GM23338 (cell line): ENCODE results near the gene RRP9. TPM values are rescaled to one million over a fixed set of nuclear protein-coding genes. Genes with fewer than 3 reads are reported as not detected.

ENCODE experiments used
- ATAC-seq: fragments of 200-7000 bp; cut with Tn5 transposase; 3 replicates; pipeline ENCODE4 v1.9.1; 2020
- DNase-seq: peaks from one replicate; pipeline ENCODE4 v3.0.0-alpha.2; 2015; ENCODE audit warnings: low spot score
- H2AFZ ChIP-seq: fragments of 200-600 bp; sonication (generic); 2 replicates; pipeline ENCODE4 v1.8.0; 2016; ENCODE audit warnings: antibody characterized with exemption, mild to moderate bottlenecking, moderate library complexity
- H3F3A ChIP-seq: fragments of 200-600 bp; sonication (generic); replicated peaks from 2 replicates; pipeline ENCODE4 v1.8.0; 2017; ENCODE audit warnings: antibody characterized with exemption, mixed run types, low read depth
- H3K27ac ChIP-seq: fragments of 200-600 bp; sonication (generic); 2 replicates; pipeline ENCODE4 v1.6.1; 2016; ENCODE audit warnings: low read depth
- H3K27me3 ChIP-seq: fragments of 200-600 bp; sonication (generic); 2 replicates; pipeline ENCODE4 v1.8.0; 2016; ENCODE audit warnings: mild to moderate bottlenecking, mixed run types, moderate library complexity; ENCODE audit not compliant: insufficient read depth
- H3K36me3 ChIP-seq: fragments of 200-600 bp; sonication (generic); 2 replicates; pipeline ENCODE4 v1.8.0; 2016; ENCODE audit warnings: mild to moderate bottlenecking; ENCODE audit not compliant: insufficient read depth
- H3K4me1 ChIP-seq: fragments of 200-600 bp; sonication (generic); 2 replicates; pipeline ENCODE4 v1.8.0; 2016; ENCODE audit warnings: mild to moderate bottlenecking, moderate library complexity; ENCODE audit not compliant: insufficient read depth
- H3K4me2 ChIP-seq: fragments of 200-600 bp; sonication (generic); 2 replicates; pipeline ENCODE4 v1.7.1; 2017; ENCODE audit warnings: mixed run types
- H3K4me3 ChIP-seq: fragments of 200-600 bp; sonication (generic); 2 replicates; pipeline ENCODE4 v1.6.1; 2016; ENCODE audit warnings: mixed run types
- H3K79me2 ChIP-seq: fragments of 200-600 bp; sonication (generic); replicated peaks from 2 replicates; pipeline ENCODE4 v1.8.0; 2017; ENCODE audit warnings: mild to moderate bottlenecking; ENCODE audit not compliant: insufficient read depth
- H3K9me2 ChIP-seq: fragments of 200-600 bp; sonication (generic); 2 replicates; pipeline ENCODE4 v1.8.0; 2017; ENCODE audit not compliant: insufficient read depth
- H4K20me1 ChIP-seq: fragments of 200-600 bp; sonication (generic); replicated peaks from 2 replicates; pipeline ENCODE4 v1.8.0; 2017; ENCODE audit warnings: mild to moderate bottlenecking; ENCODE audit not compliant: insufficient read depth
- H3K27ac Mint-ChIP-seq: 2 replicates; pipeline ENCODE4 v1.8.0; 2020; ENCODE audit warnings: inconsistent platforms, mild to moderate bottlenecking, moderate library complexity, mixed read lengths
- H3K27me3 Mint-ChIP-seq: 3 replicates; pipeline ENCODE4 v1.8.0; 2022; ENCODE audit warnings: low read depth, mild to moderate bottlenecking, moderate library complexity, mixed read lengths, inconsistent platforms; ENCODE audit not compliant: insufficient read depth, poor library complexity
- H3K36me3 Mint-ChIP-seq: 3 replicates; pipeline ENCODE4 v1.8.0; 2021; ENCODE audit warnings: low read depth, mild to moderate bottlenecking, inconsistent platforms, moderate library complexity, mixed read lengths
- H3K4me1 Mint-ChIP-seq: 3 replicates; pipeline ENCODE4 v1.8.0; 2020; ENCODE audit warnings: mild to moderate bottlenecking, inconsistent platforms, mixed read lengths
- H3K4me3 Mint-ChIP-seq: 3 replicates; pipeline ENCODE4 v1.8.0; 2021; ENCODE audit warnings: moderate library complexity, mild to moderate bottlenecking, inconsistent platforms, mixed read lengths
- H3K9me3 Mint-ChIP-seq: 3 replicates; pipeline ENCODE4 v1.8.0; 2020; ENCODE audit warnings: moderate library complexity, mild to moderate bottlenecking, inconsistent platforms, mixed read lengths
- CREB1 ChIP-seq: fragments of 250-450 bp; sonication (Bioruptor Pico); IDR thresholded peaks from 2 replicates; pipeline ENCODE4 v1.5.0; 2020; ENCODE audit warnings: low read depth, mild to moderate bottlenecking, moderate library complexity
- EZH2 ChIP-seq: fragments of 200-600 bp; sonication (generic); IDR thresholded peaks from one replicate; pipeline ENCODE4 v1.8.0; 2017; ENCODE audit warnings: antibody characterized with exemption, mild to moderate bottlenecking, low read depth; ENCODE audit not compliant: unreplicated experiment
- POLR2AphosphoS5 ChIP-seq: IDR thresholded peaks from 2 replicates; pipeline ENCODE4 v1.6.1; 2016; ENCODE audit warnings: antibody characterized with exemption, low read depth
- REST ChIP-seq: IDR thresholded peaks from one replicate; pipeline ENCODE4 v1.6.1; 2018; ENCODE audit warnings: antibody characterized with exemption; ENCODE audit not compliant: unreplicated experiment
- ZNF114 ChIP-seq: fragments of 250-450 bp; sonication (Bioruptor Pico); IDR thresholded peaks from 2 replicates; pipeline ENCODE4 v1.5.0; 2020; ENCODE audit warnings: mild to moderate bottlenecking, moderate library complexity
- ZNF331 ChIP-seq: fragments of 250-450 bp; sonication (Bioruptor Pico); IDR thresholded peaks from 2 replicates; pipeline ENCODE4 v1.5.0; 2020; ENCODE audit warnings: low read depth, mild to moderate bottlenecking, moderate library complexity
- ZNF462 ChIP-seq: fragments of 250-450 bp; sonication (Bioruptor Pico); IDR thresholded peaks from 2 replicates; pipeline ENCODE4 v1.5.0; 2020; ENCODE audit warnings: mild to moderate bottlenecking, moderate library complexity
- polyA plus RNA-seq: library from polyadenylated mRNA; unstranded; fragments of >200 nt; fragmentation: Nextera tagmentation; extraction: Ambion mirVana; gene quantifications from 2 replicates; pipeline ENCODE4 v1.2.1, GENCODE V29; 2016
- total RNA-seq: library from RNA; depleted of rRNA; stranded (reverse); fragments of >200 nt; shearing (Covaris generic); gene quantifications from 2 replicates; pipeline ENCODE4 v1.2.3, GENCODE V29; 2014

RRP9 gene
- total and polyA plus RNA-seq, 2 experiments from 2014 or later, result 62.4 to 68.1 TPM

GRCh38 chr3:51962854-51963530, 21.3 kb upstream of the RRP9 start (continued):
- TF ChIP-seq REST, result no peak
- TF ChIP-seq ZNF114 (CRISPR knock-in tag), result no peak
- TF ChIP-seq CREB1 (CRISPR knock-in tag), result no peak
- TF ChIP-seq EZH2, result no peak
- TF ChIP-seq ZNF331 (CRISPR knock-in tag), result no peak

- Histone ChIP-seq H3K4me1 (peaks cover 21% of the 10 kb centered on the region; the same call in 1 of the 2 replicates), H3K36me3 (no peaks in the 10 kb centered on the region), H3K79me2 (no peaks in the 10 kb centered on the region), H2AFZ (no peak overlapping the region), H3K27me3 (peaks cover 15% of the 10 kb centered on the region; the same call in 1 of the 2 replicates), H3F3A (0 out of 2 replicates have a peak, but pooled peaks cover 2% of the 10 kb centered on the region), H3K4me3 (no peak overlapping the region), H3K9me2 (no peaks in the 10 kb centered on the region), H4K20me1 (no peaks in the 10 kb centered on the region; the same call in 1 of the 2 replicates), H3K4me2 (no peak overlapping the region), H3K27ac (no peak overlapping the region)
- no peak for TF ChIP-seq CREB1 (CRISPR knock-in tag)
- TF ChIP-seq ZNF114 (CRISPR knock-in tag), result no peak
- TF ChIP-seq POLR2AphosphoS5, result no peak
- TF ChIP-seq EZH2, result no peak
- ATAC-seq (no peak), DNase-seq (no peak)
- Mint-ChIP-seq H3K27me3 (peaks cover 32% of the 10 kb centered on the region), H3K4me3 (no peak overlapping the region; the same call in 2 of the 3 replicates), H3K9me3 (no peaks in the 10 kb centered on the region; the same call in 2 of the 3 replicates), H3K4me1 (peaks cover 34% of the 10 kb centered on the region), H3K36me3 (peaks cover 7% of the 10 kb centered on the region; the same call in 2 of the 3 replicates), H3K27ac (no peak overlapping the region)
Measured at GRCh38 chr3:51961602-51962569, 20.2 kb upstream of the RRP9 start.

GRCh38 chr3:51961011-51961410, 19.3 kb upstream of the RRP9 start:
- H3K9me3 Mint-ChIP-seq, result no peaks in the 10 kb centered on the region; the same call in 2 of the 3 replicates
- DNase-seq (no peak), ATAC-seq (no peak)
- Histone ChIP-seq H3K9me2 (no peaks in the 10 kb centered on the region), H3K27me3 (peaks cover 15% of the 10 kb centered on the region; the same call in 1 of the 2 replicates), H3K4me2 (no peak overlapping the region), H2AFZ (no peak overlapping the region), H3K4me3 (no peak overlapping the region), H3F3A (0 out of 2 replicates have a peak, but pooled peaks cover 5% of the 10 kb centered on the region), H3K27ac (no peak overlapping the region), H3K36me3 (no peaks in the 10 kb centered on the region), H4K20me1 (no peaks in the 10 kb centered on the region; the same call in 1 of the 2 replicates), H3K79me2 (no peaks in the 10 kb centered on the region), H3K4me1 (peaks cover 15% of the 10 kb centered on the region; the same call in 1 of the 2 replicates)
- H3K27me3 Mint-ChIP-seq, result peaks cover 31% of the 10 kb centered on the region
- no peak overlapping the region for H3K4me3 Mint-ChIP-seq
- no peak overlapping the region for H3K27ac Mint-ChIP-seq
- H3K36me3 Mint-ChIP-seq, result peaks cover 7% of the 10 kb centered on the region; the same call in 2 of the 3 replicates
- H3K4me1 Mint-ChIP-seq, result peaks cover 30% of the 10 kb centered on the region
- no peak for TF ChIP-seq ZNF462 (CRISPR knock-in tag)
